ENCODE results near the gene CNPY1. TPM values are rescaled to one million over a fixed set of nuclear protein-coding genes. Genes with fewer than 3 reads are reported as not detected.

The CNPY1 gene
- total and polyA plus RNA-seq, 2 of the 8 experiments (the other 6 are each of a cell fraction or from before 2014, with no cell fraction given), result not detected

DNA sequence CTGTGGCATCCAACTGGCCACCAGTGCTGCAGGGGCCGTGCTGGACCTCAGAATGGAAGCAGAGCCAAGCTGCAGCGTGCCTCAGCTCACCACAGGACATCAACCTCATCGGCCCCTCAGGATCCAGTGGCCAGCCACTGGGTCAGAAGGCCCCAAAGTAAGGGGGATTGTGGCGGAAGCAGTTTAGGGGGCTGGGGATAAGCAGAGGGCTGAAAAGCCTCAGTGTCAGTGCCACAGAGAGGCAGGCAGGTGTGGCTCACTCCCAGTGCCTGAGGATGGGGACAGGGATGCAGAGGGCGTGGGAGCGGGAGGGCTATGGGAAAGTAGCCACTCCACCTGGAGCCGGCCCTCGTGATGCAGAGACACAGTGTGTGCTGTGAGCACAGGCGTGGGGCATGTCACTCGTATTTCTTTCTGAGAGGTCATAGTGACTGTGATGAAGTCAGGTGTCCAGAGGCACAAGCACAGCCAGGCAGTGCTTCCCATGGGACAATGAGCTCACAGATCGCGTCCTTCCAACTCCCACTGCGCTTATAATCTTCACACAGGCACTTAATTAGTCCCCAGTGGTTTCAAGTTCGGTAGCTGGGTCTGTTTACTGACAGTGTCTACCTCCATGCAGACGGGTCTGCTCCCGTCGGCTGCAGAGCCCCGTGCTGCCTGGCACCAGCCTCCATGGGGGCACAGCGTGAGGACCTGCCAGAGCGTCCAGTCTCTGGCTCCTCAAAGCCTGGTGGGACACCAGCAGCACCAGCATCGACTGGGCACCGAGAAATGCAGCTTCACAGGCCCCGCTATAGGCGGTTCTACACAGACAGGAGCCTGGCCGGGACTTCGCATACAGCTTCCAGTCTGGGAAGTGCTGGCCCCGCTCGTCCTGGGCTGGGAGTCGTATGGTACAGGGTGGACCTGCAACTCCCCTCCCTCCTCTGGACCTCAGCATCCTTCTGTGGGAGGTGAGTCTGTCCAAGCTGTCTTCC, 42.9 kb upstream of the CNPY1 start:
- no peaks in the 10 kb centered on the region for H3K36me3 ChIP-seq (ENCODE audit: control insufficient read depth in 2 of 4, insufficient read depth in 4 of 4, low read length in 3 of 4)
- 0 out of 2 replicates have a peak overlapping the region, but pooled peaks have one; percentile 24 for H2BK5ac ChIP-seq (ENCODE audit: low read depth, low read length)
- H3K4me2 ChIP-seq (ENCODE audit: insufficient read depth in 1 of 2, low read depth in 2 of 2, low read length in 2 of 2), result no peak overlapping the region
- no peak overlapping the region for H2BK12ac ChIP-seq (ENCODE audit: low read depth, low read length)
- peak overlapping the region; percentile 36 for H4K91ac ChIP-seq (replicated peaks; ENCODE audit: insufficient read length, low read length)
- TF ChIP-seq FOSL1 (IDR thresholded peaks at IDR 0.05; ENCODE audit: insufficient read depth, low read depth, low read length) (no peak), GABPA (IDR thresholded peaks at IDR 0.05; ENCODE audit: borderline replicate concordance, insufficient read depth, low read length) (no peak), SP1 (IDR thresholded peaks at IDR 0.05; ENCODE audit: low read depth, low read length) (no peak), MAFK (IDR thresholded peaks at IDR 0.05; ENCODE audit: low read depth, low read length) (no peak)
- H2BK120ac ChIP-seq (replicated peaks; ENCODE audit: low read depth, low read length), result no peak overlapping the region
- peaks cover 0 to 1% (median under 1%) of the 10 kb centered on the region in 4 experiments; a peak in 3 of 7 replicates for H3K4me1 ChIP-seq (replicated peaks in 1 of 4; ENCODE audit: control insufficient read depth in 3 of 4, insufficient read depth in 4 of 4, low read length in 3 of 4)
- H3K27ac ChIP-seq (ENCODE audit: low read depth, low read length), result no peak overlapping the region
- no peak overlapping the region for H2AK5ac ChIP-seq (ENCODE audit: low read depth, low read length)
- no peak overlapping the region for H4K5ac ChIP-seq (ENCODE audit: insufficient read length, low read depth, low read length)
- no peak overlapping the region for H3K14ac ChIP-seq (ENCODE audit: insufficient read length)
- no peak overlapping the region for H3K9ac ChIP-seq (replicated peaks in 1 of 4; ENCODE audit: extremely low read depth in 1 of 4, low read depth in 3 of 4, low read length in 3 of 4)
- no peak overlapping the region for H3K23ac ChIP-seq (ENCODE audit: insufficient read length)
- no peak overlapping the region for H3K18ac ChIP-seq (ENCODE audit: extremely low read depth, low read length)
- ChIA-PET POLR2A (ENCODE audit: partially characterized antibody) (interaction anchor here (0.6 to 0.9 kb wide), 2 partner anchors 10 to 133 kb away, joined by 3 read pairs; no protein-coding TSS in a partner anchor), CTCF (ENCODE audit: partially characterized antibody) (interaction anchor here (0.5 to 9.4 kb wide), 3 partner anchors 9 to 1426 kb away, joined by 3 to 64 read pairs (median 4); no protein-coding TSS in a partner anchor)
- WGBS, 2 experiments (ENCODE audit: extremely low coverage in 1 of 2, insufficient coverage in 1 of 2, insufficient read length in 1 of 2, insufficient replicate concordance in 2 of 2, low coverage in 1 of 2, low lambda C conversion rate in 2 of 2, missing lambda C conversion rate in 1 of 2), result 91% methylated on average over 29 of the region's 29 CpGs; no CpG with 5 or more reads in 1 of the 2 experiments
- no peak overlapping the region; the same call in 1 of the 2 replicates for H4K8ac ChIP-seq (ENCODE audit: extremely low read depth, insufficient read depth, low read length)
- H3K9me3 ChIP-seq (ENCODE audit: insufficient read depth in 2 of 2, low read depth in 1 of 2, low read length in 1 of 2), result no peaks in the 10 kb centered on the region
- H3K27me3 ChIP-seq (replicated peaks in 1 of 4; ENCODE audit: control insufficient read depth in 3 of 4, extremely low read depth in 1 of 4, insufficient read depth in 3 of 4, low read length in 3 of 4), result no peaks in the 10 kb centered on the region
- no peak for FAIRE-seq
- 0 out of 2 replicates have a peak overlapping the region, but pooled peaks have one; percentile 61 for H2BK15ac ChIP-seq (ENCODE audit: low read length)
- H2AFZ ChIP-seq (ENCODE audit: low read length), result no peak overlapping the region
- H3K4me3 ChIP-seq (ENCODE audit: extremely low read depth in 1 of 4, insufficient read depth in 2 of 4, low read depth in 3 of 4, low read length in 4 of 4), result no peak overlapping the region
- no peaks in the 10 kb centered on the region for H4K20me1 ChIP-seq (replicated peaks in 1 of 2; ENCODE audit: control insufficient read depth in 1 of 2, insufficient read depth in 2 of 2, low read length in 2 of 2)
- no peaks in the 10 kb centered on the region for H3K79me1 ChIP-seq (ENCODE audit: low read depth, low read length)
- H3K23me2 ChIP-seq (ENCODE audit: low read depth, low read length), result peaks cover 3% of the 10 kb centered on the region; the same call in 1 of the 2 replicates
- H3K4ac ChIP-seq (replicated peaks; ENCODE audit: insufficient read length, low read depth, low read length), result no peak overlapping the region
- H3K79me2 ChIP-seq (ENCODE audit: control insufficient read depth in 1 of 2, insufficient read depth in 2 of 2, low read length in 2 of 2), result no peaks in the 10 kb centered on the region
- no peak overlapping the region for H2BK20ac ChIP-seq (ENCODE audit: low read length)
- H3K56ac ChIP-seq (replicated peaks; ENCODE audit: insufficient read length, low read depth, low read length), result no peak overlapping the region
- DNase-seq (ENCODE audit: low read depth in 1 of 2, low spot score in 2 of 2), result no peak

Data from H1 (cell line).